IMR-90 (cell line): ENCODE measurements around the gene TENM3. TPM values are rescaled to one million over a fixed set of nuclear protein-coding genes. Genes with fewer than 3 reads are reported as not detected.

Source experiments
- ATAC-seq: fragments of 200-7000 bp; cut with Tn5 transposase; 2 replicates; pipeline ENCODE4 v1.9.1; 2020; ENCODE audit warnings: low read depth, mild to moderate bottlenecking, moderate library complexity
- BruUV-seq: library from RNA; stranded (reverse); fragments of 400-500 nt; replicated peaks from 2 replicates; lab custom pipeline; 2021; lab: Mats Ljungman, UMichigan
- CTCF ChIA-PET: fragments of 300-600 bp; formaldehyde crosslinking; extraction: SDS; loops from one replicate; lab custom pipeline; 2021; ENCODE audit warnings: antibody characterized with exemption; lab: Yijun Ruan, JAX
- POLR2A ChIA-PET: fragments of 300-600 bp; sonication (Branson Sonifier 250); formaldehyde crosslinking; loops from one replicate; lab custom pipeline; 2022; ENCODE audit warnings: antibody characterized with exemption; ENCODE audit not compliant: unreplicated experiment; lab: Charles Lee
- DNase-seq: peaks from one replicate; pipeline ENCODE4 v3.0.0; 2013
- H2AFZ ChIP-seq: replicated peaks from 2 replicates; pipeline ENCODE3; 2013; ENCODE audit warnings: low read length, mild to moderate bottlenecking; ENCODE audit not compliant: poor library complexity
- H2AK5ac ChIP-seq: 2 replicates; pipeline ENCODE4 v1.6.1; 2013; ENCODE audit warnings: low read depth, low read length, inconsistent platforms
- H2AK9ac ChIP-seq: replicated peaks from 2 replicates; pipeline ENCODE3; 2013; ENCODE audit warnings: mild to moderate bottlenecking, low read depth, low read length, moderate library complexity; ENCODE audit not compliant: poor library complexity
- H2BK120ac ChIP-seq: 2 replicates; pipeline ENCODE4 v1.6.1; 2013; ENCODE audit warnings: low read depth, low read length, inconsistent platforms
- H2BK15ac ChIP-seq: 3 replicates; pipeline ENCODE4 v1.6.1; 2013; ENCODE audit warnings: low read depth, low read length, inconsistent platforms
- H2BK20ac ChIP-seq: 2 replicates; pipeline ENCODE4 v1.6.1; 2013; ENCODE audit warnings: low read depth, mild to moderate bottlenecking, inconsistent platforms, low read length, moderate library complexity
- H2BK5ac ChIP-seq: 2 replicates; pipeline ENCODE4 v1.6.1; 2013; ENCODE audit warnings: mild to moderate bottlenecking, low read depth, low read length, inconsistent platforms; ENCODE audit not compliant: poor library complexity, severe bottlenecking
- H3K14ac ChIP-seq: replicated peaks from 2 replicates; pipeline ENCODE4 v1.6.1; 2013; ENCODE audit warnings: low read depth, low read length, inconsistent platforms
- H3K18ac ChIP-seq: 2 replicates; pipeline ENCODE4 v1.6.1; 2013; ENCODE audit warnings: low read depth, low read length, control low read depth
- H3K23ac ChIP-seq: 2 replicates; pipeline ENCODE4 v1.6.1; 2013; ENCODE audit warnings: low read depth, low read length, inconsistent platforms
- H3K27ac ChIP-seq: 2 replicates; pipeline ENCODE4 v1.5.1; 2013; ENCODE audit warnings: mild to moderate bottlenecking, control low read depth, low read length; ENCODE audit not compliant: insufficient read depth
- H3K27me3 ChIP-seq: 2 replicates; pipeline ENCODE4 v1.6.1; 2013; ENCODE audit warnings: low read length; ENCODE audit not compliant: control insufficient read depth, insufficient read depth
- H3K36me3 ChIP-seq: 2 replicates; pipeline ENCODE4 v1.6.1; 2013; ENCODE audit warnings: low read length, mixed read lengths; ENCODE audit not compliant: control insufficient read depth, insufficient read depth
- H3K4ac ChIP-seq: 2 replicates; pipeline ENCODE4 v1.6.1; 2013; ENCODE audit warnings: low read depth, low read length, inconsistent platforms
- H3K4me1 ChIP-seq: 2 replicates; pipeline ENCODE4 v1.6.1; 2013; ENCODE audit warnings: low read length, mixed read lengths; ENCODE audit not compliant: control insufficient read depth, insufficient read depth
- H3K4me2 ChIP-seq: 2 replicates; pipeline ENCODE4 v1.6.1; 2013; ENCODE audit warnings: low read depth, mild to moderate bottlenecking, control low read depth, low read length, moderate library complexity
- H3K4me3 ChIP-seq: 2 replicates; pipeline ENCODE4 v1.5.1; 2013; ENCODE audit warnings: low read depth, mild to moderate bottlenecking, control low read depth, low read length, moderate library complexity; ENCODE audit not compliant: insufficient read depth
- H3K56ac ChIP-seq: 2 replicates; pipeline ENCODE4 v1.6.1; 2013; ENCODE audit warnings: low read length, inconsistent platforms; ENCODE audit not compliant: insufficient read depth; ENCODE audit errors: extremely low read depth
- H3K79me1 ChIP-seq, 2 experiments: 2 replicates each; pipeline ENCODE4 v1.6.1; 2013; ENCODE audit warnings: low read length in 2 of 2, inconsistent platforms in 1 of 2, low read depth in 1 of 2
- H3K9ac ChIP-seq: 2 replicates; pipeline ENCODE4 v1.6.1; 2013; ENCODE audit warnings: low read depth, low read length, control low read depth
- H3K9me1 ChIP-seq: 2 replicates; pipeline ENCODE4 v1.6.1; 2013; ENCODE audit warnings: low read length, inconsistent platforms; ENCODE audit not compliant: insufficient read depth
- H3K9me3 ChIP-seq: 2 replicates; pipeline ENCODE4 v1.6.1; 2013; ENCODE audit warnings: low read length; ENCODE audit not compliant: control insufficient read depth, insufficient read depth
- H4K20me1 ChIP-seq: 2 replicates; pipeline ENCODE4 v1.6.1; 2013; ENCODE audit warnings: low read length, inconsistent platforms; ENCODE audit not compliant: insufficient read depth
- H4K5ac ChIP-seq: 2 replicates; pipeline ENCODE4 v1.6.1; 2013; ENCODE audit warnings: mild to moderate bottlenecking, low read depth, low read length, control low read depth
- H4K8ac ChIP-seq, 2 experiments: 2 replicates each; pipeline ENCODE4 v1.6.1; 2013; ENCODE audit warnings: low read depth in 2 of 2, low read length in 2 of 2, control low read depth in 1 of 2, inconsistent platforms in 1 of 2
- H4K91ac ChIP-seq: 2 replicates; pipeline ENCODE4 v1.6.1; 2013; ENCODE audit warnings: low read depth, low read length, inconsistent platforms; ENCODE audit not compliant: insufficient read depth
- BHLHE40 ChIP-seq: fragments of 150-350 bp; IDR thresholded peaks from 2 replicates; pipeline ENCODE4 v1.6.1; 2016; ENCODE audit warnings: mild to moderate bottlenecking, low read depth, low read length
- CEBPB ChIP-seq: IDR thresholded peaks from 2 replicates; pipeline ENCODE4 v1.6.1; 2012; ENCODE audit warnings: low read depth, low read length, improper control_type of control experiment
- CHD1 ChIP-seq: IDR thresholded peaks from 2 replicates; pipeline ENCODE4 v1.6.1; 2012; ENCODE audit warnings: low read depth, low read length, improper control_type of control experiment
- CTCF ChIP-seq: conservative IDR thresholded peaks from 2 replicates; pipeline ENCODE4 v1.5.1; 2012; ENCODE audit warnings: mild to moderate bottlenecking, low read depth, low read length, improper control_type of control experiment
- ELK1 ChIP-seq: fragments of 150-350 bp; IDR thresholded peaks from 2 replicates; pipeline ENCODE4 v1.6.1; 2016; ENCODE audit warnings: low read depth, mild to moderate bottlenecking, low read length, moderate library complexity, borderline replicate concordance
- FOS ChIP-seq: fragments of 150-350 bp; IDR thresholded peaks from 2 replicates; pipeline ENCODE4 v1.6.1; 2016; ENCODE audit warnings: low read depth, low read length
- MAFK ChIP-seq: IDR thresholded peaks from 2 replicates; pipeline ENCODE4 v1.6.1; 2012; ENCODE audit warnings: low read depth, low read length, improper control_type of control experiment
- MAZ ChIP-seq: IDR thresholded peaks from 2 replicates; pipeline ENCODE4 v1.6.1; 2012; ENCODE audit warnings: low read depth, mild to moderate bottlenecking, low read length, improper control_type of control experiment, moderate library complexity, borderline replicate concordance
- MXI1 ChIP-seq: IDR thresholded peaks from 2 replicates; pipeline ENCODE4 v1.6.1; 2012; ENCODE audit warnings: low read depth, mild to moderate bottlenecking, low read length, moderate library complexity, borderline replicate concordance
- NFE2L2 ChIP-seq: fragments of 150-350 bp; IDR thresholded peaks from 2 replicates; pipeline ENCODE4 v1.6.1; 2016; ENCODE audit warnings: low read depth, mild to moderate bottlenecking, low read length
- POLR2A ChIP-seq: IDR thresholded peaks from 2 replicates; pipeline ENCODE4 v1.6.1; 2012; ENCODE audit warnings: mild to moderate bottlenecking, low read depth, low read length
- RAD21 ChIP-seq: IDR thresholded peaks from 2 replicates; pipeline ENCODE4 v1.6.1; 2012; ENCODE audit warnings: low read length, improper control_type of control experiment
- RCOR1 ChIP-seq: IDR thresholded peaks from 2 replicates; pipeline ENCODE4 v1.6.1; 2012; ENCODE audit warnings: mild to moderate bottlenecking, low read length, improper control_type of control experiment; ENCODE audit not compliant: insufficient replicate concordance
- RFX5 ChIP-seq: IDR thresholded peaks from 2 replicates; pipeline ENCODE4 v1.8.0; 2012; ENCODE audit warnings: low read depth, mild to moderate bottlenecking, low read length, moderate library complexity
- SMC3 ChIP-seq: fragments of 150-350 bp; IDR thresholded peaks from 2 replicates; pipeline ENCODE4 v1.6.1; 2016; ENCODE audit warnings: low read depth, mild to moderate bottlenecking, antibody characterized with exemption, low read length, moderate library complexity
- USF2 ChIP-seq: fragments of 150-350 bp; IDR thresholded peaks from 2 replicates; pipeline ENCODE4 v1.6.1; 2017; ENCODE audit warnings: mild to moderate bottlenecking, antibody characterized with exemption, low read length, low read depth
- WGBS, 2 experiments: methylation state at CpG; one replicate each; pipeline versions ENCODE4 v1.1.5 to v1.1.7; 2013; ENCODE audit warnings: missing lambda C conversion rate in 2 of 2; ENCODE audit not compliant: insufficient read length in 1 of 2; ENCODE audit errors: extremely low coverage in 2 of 2; 5-methylcytosine and 5-hydroxymethylcytosine counted together
- dilution Hi-C: fragments of 300-500 bp; cut with HindIII; formaldehyde crosslinking; loops from one replicate; pipeline ENCODE4 v1.14.3; 2018; ENCODE audit warnings: low sequenced_read_pairs; ENCODE audit not compliant: unreplicated experiment
- in situ Hi-C: fragments of 300-500 bp; cut with MboI; formaldehyde crosslinking; loops from 3 replicates; pipeline ENCODE4 v1.14.3; 2019; ENCODE audit warnings: low sequenced_read_pairs, inconsistent platforms, mixed read lengths
- intact Hi-C: fragments of 100-400 bp; cut with micrococcal nuclease; formaldehyde crosslinking; loops from 2 replicates; pipeline ENCODE4 v1.10.0; 2022
- polyA plus RNA-seq, 3 experiments: library from polyadenylated mRNA; depleted of rRNA; stranded (reverse); fragments of >200 nt; gene quantifications; 2 replicates each; pipeline ENCODE4 v1.2.3, GENCODE V29; 2012; ENCODE audit warnings: low replicate concordance in 1 of 3
- total RNA-seq: library from RNA; depleted of rRNA; stranded (reverse); fragments of >200 nt; gene quantifications from 2 replicates; pipeline ENCODE4 v1.2.3, GENCODE V29; 2012

The TENM3 gene
- total and polyA plus RNA-seq, 2 of the 4 experiments (the other 2 are of a cell fraction) = 29.9 to 173 TPM

GRCh38 chr4:182805321-182805720 lies 562.1 kb downstream of the TENM3 start:
- TF ChIP-seq CHD1 = no peak
- no peak for TF ChIP-seq BHLHE40
- no peak for TF ChIP-seq FOS
- TF ChIP-seq SMC3 = no peak
- TF ChIP-seq MAZ = no peak
- TF ChIP-seq CTCF = no peak
- TF ChIP-seq ELK1 = no peak
- no peak for TF ChIP-seq NFE2L2
- no peak for TF ChIP-seq RCOR1
- TF ChIP-seq MXI1 = no peak
- TF ChIP-seq POLR2A = no peak
- TF ChIP-seq MAFK = no peak
- TF ChIP-seq RFX5 = no peak
- TF ChIP-seq CEBPB = no peak
- no peak for TF ChIP-seq USF2
- no peak for TF ChIP-seq RAD21
- no peak overlapping the region for H2AK9ac ChIP-seq
- H3K27me3 ChIP-seq = no peaks in the 10 kb centered on the region
- CTCF ChIA-PET = interaction anchor here (0.5 to 1.0 kb wide), 6 partner anchors 9 to 1452 kb away, joined by 3 to 5 read pairs (median 3); no protein-coding TSS in a partner anchor
- H3K56ac ChIP-seq = no peak overlapping the region
- no peak overlapping the region; the same call in 2 of the 3 replicates for H2BK15ac ChIP-seq
- intact Hi-C loops (loop anchor here (5.0 to 10.0 kb wide), 3 partner anchors 457 to 1238 kb away; no protein-coding TSS in a partner anchor), in situ Hi-C loops (loop anchor here (10.0 to 25.0 kb wide), 3 partner anchors 341 to 1668 kb away; no protein-coding TSS in a partner anchor), dilution Hi-C loops (no loop called here)
- no peak overlapping the region for H2AK5ac ChIP-seq
- H3K14ac ChIP-seq = no peak overlapping the region
- no peak overlapping the region for H3K4me3 ChIP-seq
- ATAC-seq (no peak), DNase-seq (no peak)
- H2AFZ ChIP-seq = no peak overlapping the region
- no peak overlapping the region for H2BK20ac ChIP-seq
- H4K20me1 ChIP-seq = no peaks in the 10 kb centered on the region
- H3K4me2 ChIP-seq = no peak overlapping the region
- no peak overlapping the region for H3K23ac ChIP-seq
- no peak overlapping the region for H3K27ac ChIP-seq
- POLR2A ChIA-PET = interaction anchor here (0.6 kb wide), 1 partner anchor 275 kb away, joined by 8 read pairs; no protein-coding TSS in a partner anchor
- H3K36me3 ChIP-seq = peaks cover 3% of the 10 kb centered on the region
- WGBS, 2 experiments = 61% methylated on average over 2 of the region's 9 CpGs; no CpG with 5 or more reads in 1 of the 2 experiments
- H2BK5ac ChIP-seq = no peak overlapping the region
- no peak overlapping the region for H4K91ac ChIP-seq
- BruUV-seq = no TSS peak
- H3K9me1 ChIP-seq = peaks cover 11% of the 10 kb centered on the region
- no peak overlapping the region for H4K8ac ChIP-seq
- no peak overlapping the region for H2BK120ac ChIP-seq
- peaks cover 2% of the 10 kb centered on the region; the same call in 1 of the 2 replicates for H3K9me3 ChIP-seq
- H3K18ac ChIP-seq = no peak overlapping the region
- H3K4me1 ChIP-seq = no peaks in the 10 kb centered on the region
- H3K9ac ChIP-seq = no peak overlapping the region
- no peak overlapping the region for H3K4ac ChIP-seq
- no peak overlapping the region for H4K5ac ChIP-seq
- H3K79me1 ChIP-seq = 0 out of 4 replicates have a peak, but pooled peaks cover 0 to 4% of the 10 kb centered on the region in 2 experiments
